Thyroid gland (tissue), 4 donors: ENCODE results near the gene SLC19A1. TPM values are rescaled to one million over a fixed set of nuclear protein-coding genes. Genes with fewer than 3 reads are reported as not detected.

Experiments used
- DNase-seq, 2 donors: peaks; one replicate each; pipeline ENCODE4 v3.0.0-alpha.2; 2019
- H3K27ac ChIP-seq, 3 donors: fragments of 200-600 bp; sonication (generic); 1 replicate in 2 of 3; 2 replicates in 1 of 3; pipeline ENCODE4 v1.5.1; 2016 to 2019; ENCODE audit warnings: mild to moderate bottlenecking in 1 of 3, moderate library complexity in 1 of 3
- H3K27me3 ChIP-seq: fragments of 200-600 bp; sonication (generic); one replicate; pipeline ENCODE4 v1.5.1; 2019
- H3K36me3 ChIP-seq, 2 donors: fragments of 200-600 bp; sonication (generic); one replicate each; pipeline ENCODE4 v1.5.1; 2016 to 2019
- H3K4me1 ChIP-seq, 2 donors: fragments of 200-600 bp; sonication (generic); one replicate each; pipeline ENCODE4 v1.5.1; 2017 to 2019
- H3K4me3 ChIP-seq, 3 donors: fragments of 200-600 bp; sonication (generic); replicated peaks in 1 of 3; 1 replicate in 2 of 3; 2 replicates in 1 of 3; pipeline ENCODE4 v1.5.1; 2016; ENCODE audit warnings: mild to moderate bottlenecking in 1 of 3
- H3K9me3 ChIP-seq: fragments of 200-600 bp; sonication (generic); one replicate; pipeline ENCODE4 v1.5.1; 2017
- POLR2A ChIP-seq, 2 donors: fragments of 450-650 bp; IDR thresholded peaks; one replicate each; pipeline ENCODE4 v1.6.1; 2017; ENCODE audit warnings: antibody characterized with exemption in 2 of 2, mild to moderate bottlenecking in 2 of 2, moderate library complexity in 1 of 2
- WGBS, 2 donors: methylation state at CpG; one replicate each; pipeline ENCODE4 v1.1.5; 2017; 5-methylcytosine and 5-hydroxymethylcytosine counted together
- intact Hi-C: fragments of 100-400 bp; cut with DNase I; formaldehyde crosslinking; loops from one replicate; pipeline ENCODE4 v1.15.1; 2023
- total RNA-seq, 4 donors: library from RNA; depleted of rRNA; stranded (reverse); fragments of >200 nt; gene quantifications; one replicate each; pipeline ENCODE4 v1.2.3, GENCODE V29; 2016
- TF ChIP-seq, protein P1 (sequence below), 6 experiments: fragments of 200-600 bp in 3 of 6; fragments of 450-650 bp in 3 of 6; sonication (generic) in 3 of 6; IDR thresholded peaks; one replicate each; pipeline ENCODE4 v1.5.1; 2016 to 2019; ENCODE audit warnings: antibody characterized with exemption in 6 of 6, mild to moderate bottlenecking in 2 of 6, inconsistent platforms in 1 of 6, moderate library complexity in 1 of 6

SLC19A1 gene
- total RNA-seq, 4 donors from 2014 or later, result 7.6 to 15.5 (median 12.2) TPM

- WGBS, 2 donors, result 92 to 95% methylated on average over 29 to 36 of the region's 43 CpGs
- H3K36me3 ChIP-seq, result peaks cover 1 to 24% of the 10 kb centered on the region in 2 donors
- H3K4me1 ChIP-seq, result peaks cover 0 to 17% of the 10 kb centered on the region in 2 donors
- no peak overlapping the region for H3K4me3 ChIP-seq
- no peak for DNase-seq
- TF ChIP-seq POLR2A (IDR thresholded peaks at IDR 0.05), result no peak
- TF ChIP-seq, protein P1, sequence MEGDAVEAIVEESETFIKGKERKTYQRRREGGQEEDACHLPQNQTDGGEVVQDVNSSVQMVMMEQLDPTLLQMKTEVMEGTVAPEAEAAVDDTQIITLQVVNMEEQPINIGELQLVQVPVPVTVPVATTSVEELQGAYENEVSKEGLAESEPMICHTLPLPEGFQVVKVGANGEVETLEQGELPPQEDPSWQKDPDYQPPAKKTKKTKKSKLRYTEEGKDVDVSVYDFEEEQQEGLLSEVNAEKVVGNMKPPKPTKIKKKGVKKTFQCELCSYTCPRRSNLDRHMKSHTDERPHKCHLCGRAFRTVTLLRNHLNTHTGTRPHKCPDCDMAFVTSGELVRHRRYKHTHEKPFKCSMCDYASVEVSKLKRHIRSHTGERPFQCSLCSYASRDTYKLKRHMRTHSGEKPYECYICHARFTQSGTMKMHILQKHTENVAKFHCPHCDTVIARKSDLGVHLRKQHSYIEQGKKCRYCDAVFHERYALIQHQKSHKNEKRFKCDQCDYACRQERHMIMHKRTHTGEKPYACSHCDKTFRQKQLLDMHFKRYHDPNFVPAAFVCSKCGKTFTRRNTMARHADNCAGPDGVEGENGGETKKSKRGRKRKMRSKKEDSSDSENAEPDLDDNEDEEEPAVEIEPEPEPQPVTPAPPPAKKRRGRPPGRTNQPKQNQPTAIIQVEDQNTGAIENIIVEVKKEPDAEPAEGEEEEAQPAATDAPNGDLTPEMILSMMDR (IDR thresholded peaks at IDR 0.05), result no peak
- intact Hi-C loops, result no loop called here
- no peaks in the 10 kb centered on the region for H3K9me3 ChIP-seq
- H3K27me3 ChIP-seq, result no peaks in the 10 kb centered on the region
- no peak overlapping the region for H3K27ac ChIP-seq
These were observed 67.1 kb downstream of the SLC19A1 start for GRCh38 chr21:45475004-45475685.

GRCh38 chr21:45474323-45474950 lies 67.8 kb downstream of the SLC19A1 start:
- no peak for TF ChIP-seq POLR2A (IDR thresholded peaks at IDR 0.05)
- TF ChIP-seq, protein P1 (IDR thresholded peaks at IDR 0.05), result no peak
- Histone ChIP-seq H3K27ac (no peak overlapping the region), H3K4me1 (peaks cover 0 to 17% of the 10 kb centered on the region in 2 donors), H3K27me3 (no peaks in the 10 kb centered on the region), H3K4me3 (no peak overlapping the region), H3K36me3 (peaks cover 0 to 24% of the 10 kb centered on the region in 2 donors), H3K9me3 (no peaks in the 10 kb centered on the region)
- DNase-seq, result no peak
- intact Hi-C loops, result no loop called here
- 92 to 94% methylated on average over 15 to 18 of the region's 18 CpGs for WGBS, 2 donors

- TF ChIP-seq POLR2A (IDR thresholded peaks at IDR 0.05), result no peak
- TF ChIP-seq, protein P1 (IDR thresholded peaks at IDR 0.05), result no peak
- DNase-seq, result no peak
- Histone ChIP-seq H3K27me3 (no peaks in the 10 kb centered on the region), H3K4me1 (peaks cover 0 to 17% of the 10 kb centered on the region in 2 donors), H3K4me3 (no peak overlapping the region), H3K27ac (no peak overlapping the region), H3K9me3 (no peaks in the 10 kb centered on the region), H3K36me3 (peaks cover 0 to 25% of the 10 kb centered on the region in 2 donors)
- intact Hi-C loops, result no loop called here
- WGBS, 2 donors, result 93 to 95% methylated on average over 22 to 24 of the region's 24 CpGs
These were observed 68.5 kb downstream of the SLC19A1 start for GRCh38 chr21:45473496-45474322.

- no peak for TF ChIP-seq POLR2A (IDR thresholded peaks at IDR 0.05)
- TF ChIP-seq, protein P1 (IDR thresholded peaks at IDR 0.05), result no peak
- no peak for DNase-seq
- H3K9me3 ChIP-seq, result no peaks in the 10 kb centered on the region
- intact Hi-C loops, result no loop called here
- peaks cover 0 to 17% of the 10 kb centered on the region in 2 donors for H3K4me1 ChIP-seq
- H3K27ac ChIP-seq, result no peak overlapping the region
- H3K27me3 ChIP-seq, result no peaks in the 10 kb centered on the region
- 88 to 95% methylated on average over 31 to 32 of the region's 42 CpGs for WGBS, 2 donors
- H3K36me3 ChIP-seq, result peaks cover 0 to 24% of the 10 kb centered on the region in 2 donors
- H3K4me3 ChIP-seq, result no peak overlapping the region
These were observed 69.5 kb downstream of the SLC19A1 start for GRCh38 chr21:45472445-45473365.
